ENCODE data around the gene FOXN4. TPM values are rescaled to one million over a fixed set of nuclear protein-coding genes. Genes with fewer than 3 reads are reported as not detected.

Gene FOXN4
- total RNA-seq, 1 experiment from 2014 or later, result 0.37 TPM

DNA sequence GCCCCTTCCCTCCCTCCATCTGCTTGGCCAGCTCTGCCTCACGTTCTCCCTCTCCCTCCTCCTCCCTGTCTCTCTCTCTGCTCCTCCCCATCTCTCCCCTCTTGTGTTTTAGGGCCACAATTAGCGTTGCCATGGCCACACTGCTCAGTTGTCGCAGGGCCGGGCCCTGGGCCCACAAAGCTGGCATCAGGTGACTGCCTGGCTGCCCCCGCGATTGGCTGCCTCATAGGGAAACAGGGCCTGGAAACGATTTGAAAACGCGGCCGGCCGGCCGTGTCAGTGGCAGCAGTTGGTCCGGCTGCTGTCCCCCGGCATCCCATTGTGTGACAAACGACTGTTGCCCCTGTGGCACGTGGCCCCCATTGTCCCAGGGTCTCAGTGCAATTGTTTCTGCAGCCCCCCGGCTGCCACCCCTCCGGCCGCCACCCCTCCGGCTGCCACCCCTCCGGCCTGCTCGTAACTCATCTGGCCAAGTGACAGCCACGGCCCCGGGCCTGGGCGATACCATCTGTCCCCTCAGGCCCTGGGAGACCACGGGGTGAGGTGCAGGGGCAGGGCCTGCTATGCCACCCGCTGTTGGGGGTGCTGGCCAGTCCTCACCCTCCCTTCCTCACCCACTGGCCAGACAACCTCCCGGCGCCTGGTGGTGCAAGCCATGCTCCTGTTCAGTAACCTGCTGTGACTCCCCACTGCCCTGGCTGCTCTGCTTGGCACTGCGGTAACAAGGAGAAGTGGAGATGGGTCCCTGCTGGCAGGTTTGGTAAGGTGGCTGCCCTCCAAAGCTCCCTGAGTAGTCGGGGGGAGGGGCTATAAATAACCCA is 17.4 kb downstream of the FOXN4 start (continued):
- TF ChIP-seq ZNF317 (CRISPR knock-in tag; IDR thresholded peaks at IDR 0.05; ENCODE audit: borderline replicate concordance, low read depth), result 0 out of 2 replicates have a peak, but pooled peaks have one; percentile 13
- TF ChIP-seq NFYB (CRISPR knock-in tag; conservative IDR thresholded peaks at IDR 0.05; ENCODE audit: low read depth), result peak; percentile 38; the same call in 1 of the 2 replicates
- no peak for TF ChIP-seq JUN (CRISPR knock-in tag; IDR thresholded peaks at IDR 0.05)
- TF ChIP-seq ZNF263 (CRISPR knock-in tag; IDR thresholded peaks at IDR 0.05; ENCODE audit: low read depth), result peak; percentile 94
- TF ChIP-seq GTF2I (CRISPR knock-in tag; conservative IDR thresholded peaks at IDR 0.05), result 0 out of 2 replicates have a peak, but pooled peaks have one; percentile 32

DNA sequence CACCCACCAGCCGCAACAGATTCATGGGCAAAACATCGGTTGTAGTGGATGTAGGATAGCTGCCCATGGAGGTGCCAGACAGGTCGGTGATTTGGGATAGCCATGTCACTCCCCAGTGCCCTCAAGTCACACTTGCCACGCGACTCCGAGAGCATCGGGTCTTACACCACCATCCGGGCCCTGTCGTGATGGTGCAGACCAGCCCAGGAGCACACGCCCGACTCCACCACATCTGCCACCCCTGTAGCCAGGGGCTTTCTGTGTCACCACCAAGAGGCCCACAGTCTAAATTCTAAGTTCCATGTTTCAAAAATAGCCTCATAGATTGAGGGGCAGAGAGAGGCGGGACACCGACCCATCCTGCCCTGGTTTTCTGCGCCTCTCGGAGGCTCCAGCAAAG is 18.0 kb downstream of the FOXN4 start:
- H3K27me3 Mint-ChIP-seq (ENCODE audit: low read depth), result peaks cover 4% of the 10 kb centered on the region; the same call in 1 of the 2 replicates
- H3K4me3 Mint-ChIP-seq, result peak overlapping the region; percentile 49
- H3K4me1 Mint-ChIP-seq, result peaks cover 16% of the 10 kb centered on the region
- ATAC-seq (peak; percentile 6; the same call in 1 of the 2 replicates), DNase-seq (ENCODE audit: low spot score) (no peak)
- H3K36me3 Mint-ChIP-seq, result no peaks in the 10 kb centered on the region
- H3K27ac Mint-ChIP-seq, result no peak overlapping the region
- ChIA-PET POLR2A (no interaction called here), CTCF (interaction anchor here (0.5 to 1.9 kb wide), 7 partner anchors 13 to 277 kb away, joined by 3 to 9 read pairs (median 5); no protein-coding TSS in a partner anchor)
- TF ChIP-seq SP1 (CRISPR knock-in tag; conservative IDR thresholded peaks at IDR 0.05) (0 out of 2 replicates have a peak, but pooled peaks have one; percentile 18), ZNF423 (CRISPR knock-in tag; IDR thresholded peaks at IDR 0.05) (no peak), TEAD4 (CRISPR knock-in tag; IDR thresholded peaks at IDR 0.05) (no peak)
- TF ChIP-seq, protein P1, sequence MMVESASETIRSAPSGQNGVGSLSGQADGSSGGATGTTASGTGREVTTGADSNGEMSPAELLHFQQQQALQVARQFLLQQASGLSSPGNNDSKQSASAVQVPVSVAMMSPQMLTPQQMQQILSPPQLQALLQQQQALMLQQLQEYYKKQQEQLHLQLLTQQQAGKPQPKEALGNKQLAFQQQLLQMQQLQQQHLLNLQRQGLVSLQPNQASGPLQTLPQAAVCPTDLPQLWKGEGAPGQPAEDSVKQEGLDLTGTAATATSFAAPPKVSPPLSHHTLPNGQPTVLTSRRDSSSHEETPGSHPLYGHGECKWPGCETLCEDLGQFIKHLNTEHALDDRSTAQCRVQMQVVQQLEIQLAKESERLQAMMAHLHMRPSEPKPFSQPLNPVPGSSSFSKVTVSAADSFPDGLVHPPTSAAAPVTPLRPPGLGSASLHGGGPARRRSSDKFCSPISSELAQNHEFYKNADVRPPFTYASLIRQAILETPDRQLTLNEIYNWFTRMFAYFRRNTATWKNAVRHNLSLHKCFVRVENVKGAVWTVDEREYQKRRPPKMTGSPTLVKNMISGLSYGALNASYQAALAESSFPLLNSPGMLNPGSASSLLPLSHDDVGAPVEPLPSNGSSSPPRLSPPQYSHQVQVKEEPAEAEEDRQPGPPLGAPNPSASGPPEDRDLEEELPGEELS (CRISPR knock-in tag; IDR thresholded peaks at IDR 0.05), result no peak
- H3K9me3 Mint-ChIP-seq, result no peaks in the 10 kb centered on the region

DNA sequence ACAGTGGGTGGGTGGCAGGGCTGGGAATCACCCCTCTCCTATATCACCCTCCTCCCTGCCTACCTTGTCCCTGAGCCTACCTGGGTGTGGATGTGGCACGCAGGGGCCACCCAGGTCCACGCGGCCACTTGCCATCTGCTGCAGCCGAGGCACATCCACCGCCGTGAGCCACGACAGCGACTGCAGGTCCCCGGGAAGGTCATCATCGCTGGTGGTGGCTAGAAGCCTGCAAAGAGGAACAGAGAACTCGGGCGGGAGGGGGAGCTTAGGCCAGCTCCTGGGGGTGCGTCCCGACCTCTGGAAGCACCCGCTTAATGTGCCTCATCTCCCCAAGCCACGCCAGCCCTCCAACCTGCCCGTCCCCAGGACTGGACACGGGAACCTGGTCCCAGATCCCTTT is 19.0 kb downstream of the FOXN4 start:
- Mint-ChIP-seq H3K9me3 (no peaks in the 10 kb centered on the region), H3K36me3 (no peaks in the 10 kb centered on the region), H3K27ac (no peak overlapping the region), H3K27me3 (ENCODE audit: low read depth) (peaks cover 4% of the 10 kb centered on the region; the same call in 1 of the 2 replicates), H3K4me3 (no peak overlapping the region), H3K4me1 (peaks cover 16% of the 10 kb centered on the region)
- ChIA-PET POLR2A (interaction anchor here (0.5 kb wide), 1 partner anchor 30 kb away, joined by 3 read pairs; no protein-coding TSS in a partner anchor), CTCF (interaction anchor here (1.8 kb wide), 1 partner anchor 95 kb away, joined by 8 read pairs; no protein-coding TSS in a partner anchor)
- no peak for ATAC-seq
- DNase-seq (ENCODE audit: low spot score), result no peak
- TF ChIP-seq NFATC4 (CRISPR knock-in tag; IDR thresholded peaks at IDR 0.05) (no peak), CREB1 (CRISPR knock-in tag; IDR thresholded peaks at IDR 0.05) (no peak), ZNF396 (CRISPR knock-in tag; IDR thresholded peaks at IDR 0.05; ENCODE audit: borderline replicate concordance) (no peak), TP53 (CRISPR knock-in tag; IDR thresholded peaks at IDR 0.05) (no peak), TCF7 (CRISPR knock-in tag; IDR thresholded peaks at IDR 0.05; ENCODE audit: low read depth) (no peak), ESRRA (CRISPR knock-in tag; IDR thresholded peaks at IDR 0.05; ENCODE audit: borderline replicate concordance) (no peak), MXD4 (CRISPR knock-in tag; IDR thresholded peaks at IDR 0.05; ENCODE audit: borderline replicate concordance) (no peak), OVOL2 (CRISPR knock-in tag; IDR thresholded peaks at IDR 0.05; ENCODE audit: borderline replicate concordance) (no peak), TEAD1 (CRISPR knock-in tag; IDR thresholded peaks at IDR 0.05) (no peak), CREM (CRISPR knock-in tag; IDR thresholded peaks at IDR 0.05) (no peak)
- TF ChIP-seq, protein P2, sequence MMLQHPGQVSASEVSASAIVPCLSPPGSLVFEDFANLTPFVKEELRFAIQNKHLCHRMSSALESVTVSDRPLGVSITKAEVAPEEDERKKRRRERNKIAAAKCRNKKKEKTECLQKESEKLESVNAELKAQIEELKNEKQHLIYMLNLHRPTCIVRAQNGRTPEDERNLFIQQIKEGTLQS (CRISPR knock-in tag; conservative IDR thresholded peaks at IDR 0.05), result no peak
- TF ChIP-seq, protein P3, sequence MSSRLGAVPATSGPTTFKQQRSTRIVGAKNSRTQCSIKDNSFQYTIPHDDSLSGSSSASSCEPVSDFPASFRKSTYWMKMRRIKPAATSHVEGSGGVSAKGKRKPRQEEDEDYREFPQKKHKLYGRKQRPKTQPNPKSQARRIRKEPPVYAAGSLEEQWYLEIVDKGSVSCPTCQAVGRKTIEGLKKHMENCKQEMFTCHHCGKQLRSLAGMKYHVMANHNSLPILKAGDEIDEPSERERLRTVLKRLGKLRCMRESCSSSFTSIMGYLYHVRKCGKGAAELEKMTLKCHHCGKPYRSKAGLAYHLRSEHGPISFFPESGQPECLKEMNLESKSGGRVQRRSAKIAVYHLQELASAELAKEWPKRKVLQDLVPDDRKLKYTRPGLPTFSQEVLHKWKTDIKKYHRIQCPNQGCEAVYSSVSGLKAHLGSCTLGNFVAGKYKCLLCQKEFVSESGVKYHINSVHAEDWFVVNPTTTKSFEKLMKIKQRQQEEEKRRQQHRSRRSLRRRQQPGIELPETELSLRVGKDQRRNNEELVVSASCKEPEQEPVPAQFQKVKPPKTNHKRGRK (CRISPR knock-in tag; IDR thresholded peaks at IDR 0.05; ENCODE audit: borderline replicate concordance), result no peak
- TF ChIP-seq, protein P4, sequence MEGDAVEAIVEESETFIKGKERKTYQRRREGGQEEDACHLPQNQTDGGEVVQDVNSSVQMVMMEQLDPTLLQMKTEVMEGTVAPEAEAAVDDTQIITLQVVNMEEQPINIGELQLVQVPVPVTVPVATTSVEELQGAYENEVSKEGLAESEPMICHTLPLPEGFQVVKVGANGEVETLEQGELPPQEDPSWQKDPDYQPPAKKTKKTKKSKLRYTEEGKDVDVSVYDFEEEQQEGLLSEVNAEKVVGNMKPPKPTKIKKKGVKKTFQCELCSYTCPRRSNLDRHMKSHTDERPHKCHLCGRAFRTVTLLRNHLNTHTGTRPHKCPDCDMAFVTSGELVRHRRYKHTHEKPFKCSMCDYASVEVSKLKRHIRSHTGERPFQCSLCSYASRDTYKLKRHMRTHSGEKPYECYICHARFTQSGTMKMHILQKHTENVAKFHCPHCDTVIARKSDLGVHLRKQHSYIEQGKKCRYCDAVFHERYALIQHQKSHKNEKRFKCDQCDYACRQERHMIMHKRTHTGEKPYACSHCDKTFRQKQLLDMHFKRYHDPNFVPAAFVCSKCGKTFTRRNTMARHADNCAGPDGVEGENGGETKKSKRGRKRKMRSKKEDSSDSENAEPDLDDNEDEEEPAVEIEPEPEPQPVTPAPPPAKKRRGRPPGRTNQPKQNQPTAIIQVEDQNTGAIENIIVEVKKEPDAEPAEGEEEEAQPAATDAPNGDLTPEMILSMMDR (IDR thresholded peaks at IDR 0.05), result no peak
- TF ChIP-seq, protein P5, sequence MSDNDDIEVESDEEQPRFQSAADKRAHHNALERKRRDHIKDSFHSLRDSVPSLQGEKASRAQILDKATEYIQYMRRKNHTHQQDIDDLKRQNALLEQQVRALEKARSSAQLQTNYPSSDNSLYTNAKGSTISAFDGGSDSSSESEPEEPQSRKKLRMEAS (CRISPR knock-in tag; IDR thresholded peaks at IDR 0.05), result no peak
- TF ChIP-seq, protein P6, sequence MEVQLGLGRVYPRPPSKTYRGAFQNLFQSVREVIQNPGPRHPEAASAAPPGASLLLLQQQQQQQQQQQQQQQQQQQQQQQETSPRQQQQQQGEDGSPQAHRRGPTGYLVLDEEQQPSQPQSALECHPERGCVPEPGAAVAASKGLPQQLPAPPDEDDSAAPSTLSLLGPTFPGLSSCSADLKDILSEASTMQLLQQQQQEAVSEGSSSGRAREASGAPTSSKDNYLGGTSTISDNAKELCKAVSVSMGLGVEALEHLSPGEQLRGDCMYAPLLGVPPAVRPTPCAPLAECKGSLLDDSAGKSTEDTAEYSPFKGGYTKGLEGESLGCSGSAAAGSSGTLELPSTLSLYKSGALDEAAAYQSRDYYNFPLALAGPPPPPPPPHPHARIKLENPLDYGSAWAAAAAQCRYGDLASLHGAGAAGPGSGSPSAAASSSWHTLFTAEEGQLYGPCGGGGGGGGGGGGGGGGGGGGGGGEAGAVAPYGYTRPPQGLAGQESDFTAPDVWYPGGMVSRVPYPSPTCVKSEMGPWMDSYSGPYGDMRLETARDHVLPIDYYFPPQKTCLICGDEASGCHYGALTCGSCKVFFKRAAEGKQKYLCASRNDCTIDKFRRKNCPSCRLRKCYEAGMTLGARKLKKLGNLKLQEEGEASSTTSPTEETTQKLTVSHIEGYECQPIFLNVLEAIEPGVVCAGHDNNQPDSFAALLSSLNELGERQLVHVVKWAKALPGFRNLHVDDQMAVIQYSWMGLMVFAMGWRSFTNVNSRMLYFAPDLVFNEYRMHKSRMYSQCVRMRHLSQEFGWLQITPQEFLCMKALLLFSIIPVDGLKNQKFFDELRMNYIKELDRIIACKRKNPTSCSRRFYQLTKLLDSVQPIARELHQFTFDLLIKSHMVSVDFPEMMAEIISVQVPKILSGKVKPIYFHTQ (CRISPR knock-in tag; IDR thresholded peaks at IDR 0.05), result no peak

Data from WTC11 (cell line).